ENCODE measurements around the gene ZSCAN5C.
"Not testable (repeated sequence)": the region's sequence is repeated elsewhere in the genome, so short reads cannot be mapped to it uniquely, and the experiment has no call there.

The ZSCAN5C gene

GRCh38 chr19:56174550-56174949 lies 27.5 kb upstream of the ZSCAN5C start:
- no peaks in the 10 kb centered on the region for H3K9me3 ChIP-seq (ENCODE audit: control insufficient read depth, insufficient read depth, low read length)
- no peaks in the 10 kb centered on the region; the same call in 1 of the 2 replicates for H3K4me1 ChIP-seq (ENCODE audit: insufficient read depth, low read length)
- no peak overlapping the region for H3K9ac ChIP-seq (ENCODE audit: low read depth, low read length)
- no peaks in the 10 kb centered on the region for H3K36me3 ChIP-seq (ENCODE audit: insufficient read depth, low read length)

GRCh38 chr19:56175861-56176307 lies 26.2 kb upstream of the ZSCAN5C start, which contains the start of gene GALP:
GALP (plus strand) TSS chr19:56176008; CDS start chr19:56177109, 1,101 bp downstream.
- H3K9me3 ChIP-seq (ENCODE audit: control insufficient read depth, insufficient read depth, low read length); H3K36me3 ChIP-seq (ENCODE audit: insufficient read depth, low read length); H3K9ac ChIP-seq (ENCODE audit: low read depth, low read length); H3K4me1 ChIP-seq (ENCODE audit: insufficient read depth, low read length): not testable (repeated sequence)

GRCh38 chr19:56176310-56176709 lies 25.8 kb upstream of the ZSCAN5C start:
- not testable (repeated sequence) for H3K9ac ChIP-seq (ENCODE audit: low read depth, low read length); H3K36me3 ChIP-seq (ENCODE audit: insufficient read depth, low read length); H3K9me3 ChIP-seq (ENCODE audit: control insufficient read depth, insufficient read depth, low read length); H3K4me1 ChIP-seq (ENCODE audit: insufficient read depth, low read length)

- Histone ChIP-seq H3K4me1 (ENCODE audit: insufficient read depth, low read length) (no peaks in the 10 kb centered on the region), H3K9ac (ENCODE audit: low read depth, low read length) (no peak overlapping the region), H3K9me3 (ENCODE audit: control insufficient read depth, insufficient read depth, low read length) (no peaks in the 10 kb centered on the region), H3K36me3 (ENCODE audit: insufficient read depth, low read length) (no peaks in the 10 kb centered on the region)
Observed at GRCh38 chr19:56176881-56177280, 25.2 kb upstream of the ZSCAN5C start.

GRCh38 chr19:56177564-56178243 lies 24.4 kb upstream of the ZSCAN5C start:
- H3K9me3 ChIP-seq (ENCODE audit: control insufficient read depth, insufficient read depth, low read length) = no peaks in the 10 kb centered on the region
- H3K4me1 ChIP-seq (ENCODE audit: insufficient read depth, low read length) = no peaks in the 10 kb centered on the region
- no peak overlapping the region for H3K9ac ChIP-seq (ENCODE audit: low read depth, low read length)
- no peaks in the 10 kb centered on the region for H3K36me3 ChIP-seq (ENCODE audit: insufficient read depth, low read length)

- H3K36me3 ChIP-seq (ENCODE audit: insufficient read depth, low read length) = no peaks in the 10 kb centered on the region
- no peaks in the 10 kb centered on the region for H3K4me1 ChIP-seq (ENCODE audit: insufficient read depth, low read length)
- H3K9ac ChIP-seq (ENCODE audit: low read depth, low read length) = no peak overlapping the region
- H3K9me3 ChIP-seq (ENCODE audit: control insufficient read depth, insufficient read depth, low read length) = no peaks in the 10 kb centered on the region
Observed at GRCh38 chr19:56189785-56190184, 12.3 kb upstream of the ZSCAN5C start.

GRCh38 chr19:56191115-56191514 lies 11.0 kb upstream of the ZSCAN5C start:
- Histone ChIP-seq H3K9ac (ENCODE audit: low read depth, low read length) (no peak overlapping the region), H3K4me1 (ENCODE audit: insufficient read depth, low read length) (no peaks in the 10 kb centered on the region), H3K36me3 (ENCODE audit: insufficient read depth, low read length) (no peaks in the 10 kb centered on the region), H3K9me3 (ENCODE audit: control insufficient read depth, insufficient read depth, low read length) (no peaks in the 10 kb centered on the region)

GRCh38 chr19:56191711-56192110 lies 10.4 kb upstream of the ZSCAN5C start:
- Histone ChIP-seq H3K36me3 (ENCODE audit: insufficient read depth, low read length) (no peaks in the 10 kb centered on the region), H3K4me1 (ENCODE audit: insufficient read depth, low read length) (no peaks in the 10 kb centered on the region), H3K9me3 (ENCODE audit: control insufficient read depth, insufficient read depth, low read length) (no peaks in the 10 kb centered on the region), H3K9ac (ENCODE audit: low read depth, low read length) (no peak overlapping the region)

GRCh38 chr19:56193981-56194640 lies 8.0 kb upstream of the ZSCAN5C start:
- H3K4me1 ChIP-seq (ENCODE audit: insufficient read depth, low read length) = no peaks in the 10 kb centered on the region
- H3K9me3 ChIP-seq (ENCODE audit: control insufficient read depth, insufficient read depth, low read length) = no peaks in the 10 kb centered on the region
- H3K9ac ChIP-seq (ENCODE audit: low read depth, low read length) = no peak overlapping the region
- no peaks in the 10 kb centered on the region for H3K36me3 ChIP-seq (ENCODE audit: insufficient read depth, low read length)

GRCh38 chr19:56197646-56198045 lies 4.4 kb upstream of the ZSCAN5C start, which contains the start of gene ZSCAN5B:
ZSCAN5B (minus strand) TSS chr19:56197783; CDS start chr19:56193052, 4,731 bp downstream.
- H3K9ac ChIP-seq (ENCODE audit: low read depth, low read length); H3K36me3 ChIP-seq (ENCODE audit: insufficient read depth, low read length); H3K9me3 ChIP-seq (ENCODE audit: control insufficient read depth, insufficient read depth, low read length); H3K4me1 ChIP-seq (ENCODE audit: insufficient read depth, low read length): not testable (repeated sequence)

- Histone ChIP-seq H3K9me3 (ENCODE audit: control insufficient read depth, insufficient read depth, low read length) (no peaks in the 10 kb centered on the region), H3K4me1 (ENCODE audit: insufficient read depth, low read length) (no peaks in the 10 kb centered on the region), H3K9ac (ENCODE audit: low read depth, low read length) (no peak overlapping the region), H3K36me3 (ENCODE audit: insufficient read depth, low read length) (no peaks in the 10 kb centered on the region)
Observed at GRCh38 chr19:56199687-56200086, 2.4 kb upstream of the ZSCAN5C start.

GRCh38 chr19:56207581-56207980 lies 5.5 kb downstream of the ZSCAN5C start:
- H3K9me3 ChIP-seq (ENCODE audit: control insufficient read depth, insufficient read depth, low read length); H3K36me3 ChIP-seq (ENCODE audit: insufficient read depth, low read length); H3K9ac ChIP-seq (ENCODE audit: low read depth, low read length); H3K4me1 ChIP-seq (ENCODE audit: insufficient read depth, low read length): not testable (repeated sequence)

- Histone ChIP-seq H3K9me3 (ENCODE audit: control insufficient read depth, insufficient read depth, low read length) (no peaks in the 10 kb centered on the region), H3K36me3 (ENCODE audit: insufficient read depth, low read length) (no peaks in the 10 kb centered on the region), H3K9ac (ENCODE audit: low read depth, low read length) (no peak overlapping the region), H3K4me1 (ENCODE audit: insufficient read depth, low read length) (no peaks in the 10 kb centered on the region)
Observed at GRCh38 chr19:56209091-56209490, 7.0 kb downstream of the ZSCAN5C start.

GRCh38 chr19:56210036-56210435 lies 8.0 kb downstream of the ZSCAN5C start:
- not testable (repeated sequence) for H3K9ac ChIP-seq (ENCODE audit: low read depth, low read length); H3K9me3 ChIP-seq (ENCODE audit: control insufficient read depth, insufficient read depth, low read length); H3K4me1 ChIP-seq (ENCODE audit: insufficient read depth, low read length); H3K36me3 ChIP-seq (ENCODE audit: insufficient read depth, low read length)

GRCh38 chr19:56211718-56212117 lies 9.6 kb downstream of the ZSCAN5C start:
- no peaks in the 10 kb centered on the region for H3K36me3 ChIP-seq (ENCODE audit: insufficient read depth, low read length)
- H3K9ac ChIP-seq (ENCODE audit: low read depth, low read length) = no peak overlapping the region
- H3K4me1 ChIP-seq (ENCODE audit: insufficient read depth, low read length) = no peaks in the 10 kb centered on the region
- no peaks in the 10 kb centered on the region for H3K9me3 ChIP-seq (ENCODE audit: control insufficient read depth, insufficient read depth, low read length)

All from ES-I3 (cell line).